ENCODE results near the gene RGS8. TPM values are rescaled to one million over a fixed set of nuclear protein-coding genes. Genes with fewer than 3 reads are reported as not detected.

Gene RGS8
- polyA plus RNA-seq, 1 of the 3 experiments (the other 2 are of a cell fraction) = not detected

DNA sequence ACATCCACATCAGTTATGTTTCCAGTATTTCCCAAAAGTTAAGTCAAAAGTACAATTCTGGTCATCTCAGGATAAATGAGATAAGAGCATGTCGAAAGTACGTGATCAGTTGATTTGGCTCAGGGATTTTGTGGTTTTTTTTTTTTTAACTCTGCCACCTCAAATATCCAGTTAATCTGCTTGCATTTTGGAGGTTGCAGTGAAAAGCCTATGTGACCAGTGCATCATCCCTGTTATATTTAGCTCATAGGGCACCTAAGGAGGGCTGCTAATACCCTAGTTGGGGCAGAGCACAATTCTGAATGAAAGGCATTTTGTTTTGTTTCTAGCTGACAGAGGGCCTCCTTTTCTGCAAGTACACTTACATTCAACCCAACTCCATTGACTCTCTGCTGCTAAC is 48.5 kb downstream of the RGS8 start:
- H3K9me2 ChIP-seq = no peaks in the 10 kb centered on the region
- H3K27ac ChIP-seq (ENCODE audit: low read depth in 2 of 2, low read length in 1 of 2) = no peak overlapping the region
- ChIA-PET CTCF (interaction anchor here (1.0 to 4.4 kb wide), 7 partner anchors 12 to 148 kb away, joined by 3 to 19 read pairs (median 4); no protein-coding TSS in a partner anchor), POLR2A (no interaction called here)
- peaks cover 0 to 20% of the 10 kb centered on the region in 2 experiments; a peak in 1 of 4 replicates for H3K4me1 ChIP-seq (ENCODE audit: control insufficient read depth in 1 of 2, insufficient read depth in 2 of 2, low read depth in 1 of 2, low read length in 1 of 2)
- no peaks in the 10 kb centered on the region for H3K36me3 ChIP-seq (replicated peaks in 1 of 2; ENCODE audit: control insufficient read depth in 1 of 2, insufficient read depth in 2 of 2, low read length in 1 of 2)
- H3K9me3 ChIP-seq = no peaks in the 10 kb centered on the region
- H3K27me3 ChIP-seq (ENCODE audit: insufficient read depth) = no peaks in the 10 kb centered on the region; the same call in 1 of the 2 replicates
- DNase-seq = no peak
- 83% methylated on average over 2 of the region's 2 CpGs for WGBS (ENCODE audit: low lambda C conversion rate)
- H3K4me2 ChIP-seq = no peak overlapping the region
- H3K79me2 ChIP-seq (ENCODE audit: insufficient read depth) = no peaks in the 10 kb centered on the region
- H3K9ac ChIP-seq = no peak overlapping the region
- H2AFZ ChIP-seq (ENCODE audit: low read depth) = no peak overlapping the region
- TF ChIP-seq FOXM1 (IDR thresholded peaks at IDR 0.05; ENCODE audit: low read depth) = no peak
- TF ChIP-seq SIN3A (IDR thresholded peaks at IDR 0.05; ENCODE audit: borderline replicate concordance, low read depth, low read length) = no peak
- TF ChIP-seq, protein P1, sequence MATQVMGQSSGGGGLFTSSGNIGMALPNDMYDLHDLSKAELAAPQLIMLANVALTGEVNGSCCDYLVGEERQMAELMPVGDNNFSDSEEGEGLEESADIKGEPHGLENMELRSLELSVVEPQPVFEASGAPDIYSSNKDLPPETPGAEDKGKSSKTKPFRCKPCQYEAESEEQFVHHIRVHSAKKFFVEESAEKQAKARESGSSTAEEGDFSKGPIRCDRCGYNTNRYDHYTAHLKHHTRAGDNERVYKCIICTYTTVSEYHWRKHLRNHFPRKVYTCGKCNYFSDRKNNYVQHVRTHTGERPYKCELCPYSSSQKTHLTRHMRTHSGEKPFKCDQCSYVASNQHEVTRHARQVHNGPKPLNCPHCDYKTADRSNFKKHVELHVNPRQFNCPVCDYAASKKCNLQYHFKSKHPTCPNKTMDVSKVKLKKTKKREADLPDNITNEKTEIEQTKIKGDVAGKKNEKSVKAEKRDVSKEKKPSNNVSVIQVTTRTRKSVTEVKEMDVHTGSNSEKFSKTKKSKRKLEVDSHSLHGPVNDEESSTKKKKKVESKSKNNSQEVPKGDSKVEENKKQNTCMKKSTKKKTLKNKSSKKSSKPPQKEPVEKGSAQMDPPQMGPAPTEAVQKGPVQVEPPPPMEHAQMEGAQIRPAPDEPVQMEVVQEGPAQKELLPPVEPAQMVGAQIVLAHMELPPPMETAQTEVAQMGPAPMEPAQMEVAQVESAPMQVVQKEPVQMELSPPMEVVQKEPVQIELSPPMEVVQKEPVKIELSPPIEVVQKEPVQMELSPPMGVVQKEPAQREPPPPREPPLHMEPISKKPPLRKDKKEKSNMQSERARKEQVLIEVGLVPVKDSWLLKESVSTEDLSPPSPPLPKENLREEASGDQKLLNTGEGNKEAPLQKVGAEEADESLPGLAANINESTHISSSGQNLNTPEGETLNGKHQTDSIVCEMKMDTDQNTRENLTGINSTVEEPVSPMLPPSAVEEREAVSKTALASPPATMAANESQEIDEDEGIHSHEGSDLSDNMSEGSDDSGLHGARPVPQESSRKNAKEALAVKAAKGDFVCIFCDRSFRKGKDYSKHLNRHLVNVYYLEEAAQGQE (IDR thresholded peaks at IDR 0.05; ENCODE audit: low read depth, low read length) = no peak
- no peak for TF ChIP-seq FOXJ3 (CRISPR knock-in tag; IDR thresholded peaks at IDR 0.05)
- TF ChIP-seq CHD2 (IDR thresholded peaks at IDR 0.05; ENCODE audit: low read length, partially characterized antibody) = no peak
- TF ChIP-seq GABPA (IDR thresholded peaks at IDR 0.05; ENCODE audit: low read depth) = no peak
- TF ChIP-seq MAX (IDR thresholded peaks at IDR 0.05; ENCODE audit: low read depth) = no peak
- TF ChIP-seq, protein P2, sequence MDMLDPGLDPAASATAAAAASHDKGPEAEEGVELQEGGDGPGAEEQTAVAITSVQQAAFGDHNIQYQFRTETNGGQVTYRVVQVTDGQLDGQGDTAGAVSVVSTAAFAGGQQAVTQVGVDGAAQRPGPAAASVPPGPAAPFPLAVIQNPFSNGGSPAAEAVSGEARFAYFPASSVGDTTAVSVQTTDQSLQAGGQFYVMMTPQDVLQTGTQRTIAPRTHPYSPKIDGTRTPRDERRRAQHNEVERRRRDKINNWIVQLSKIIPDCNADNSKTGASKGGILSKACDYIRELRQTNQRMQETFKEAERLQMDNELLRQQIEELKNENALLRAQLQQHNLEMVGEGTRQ (IDR thresholded peaks at IDR 0.05; ENCODE audit: borderline replicate concordance, low read depth, low read length) = no peak
- no peaks in the 10 kb centered on the region for H4K20me1 ChIP-seq (ENCODE audit: insufficient read depth)
- H3K4me3 ChIP-seq (ENCODE audit: low read depth in 2 of 2, low read length in 1 of 2) = no peak overlapping the region
- no peaks in the 10 kb centered on the region for H3F3A ChIP-seq (replicated peaks; ENCODE audit: insufficient read depth)

Other genes with a start within 250 kb of the RGS8 start
- gene RGSL1, start 234.4 kb downstream of the RGS8 start, polyA plus RNA-seq (2012; rRNA removed) = not detected in 2 replicates
- gene RNASEL, start 95.3 kb downstream of the RGS8 start, polyA plus RNA-seq (2012; rRNA removed) = not detected in 2 replicates
- gene RGS16, start 80.2 kb downstream of the RGS8 start, polyA plus RNA-seq (2012; rRNA removed) = 0.79 and 1.7 TPM in 2 replicates
- 1.5 and 2.5 TPM in 2 replicates for gene NPL, start 105.2 kb upstream of the RGS8 start, polyA plus RNA-seq (2012; rRNA removed)
- gene DHX9, start 154.8 kb upstream of the RGS8 start, polyA plus RNA-seq (2012; rRNA removed) = 145 and 170 TPM in 2 replicates

Measured in SK-N-SH (cell line).